Spinal cord (tissue), 10 donors: ENCODE data around the gene ARHGEF16. TPM values are rescaled to one million over a fixed set of nuclear protein-coding genes. Genes with fewer than 3 reads are reported as not detected.
A peak's percentile ranks its signal among the peaks of the same experiment; 100 is the strongest.

Experiments
- DNase-seq, 6 donors: peaks; one replicate each; pipeline versions ENCODE4 v3.0.0 to v3.0.0-alpha.2; 2013 to 2015; ENCODE audit warnings: low spot score in 6 of 6, low read depth in 4 of 6
- H3K27ac ChIP-seq: one replicate; pipeline ENCODE4 v1.5.1; 2013; ENCODE audit warnings: low read depth, low read length, control low read depth
- H3K27me3 ChIP-seq: one replicate; pipeline ENCODE4 v1.6.1; 2013; ENCODE audit warnings: low read length; ENCODE audit not compliant: control insufficient read depth, insufficient read depth
- H3K36me3 ChIP-seq: one replicate; pipeline ENCODE4 v1.6.1; 2013; ENCODE audit warnings: low read length; ENCODE audit not compliant: control insufficient read depth, insufficient read depth
- H3K4me1 ChIP-seq: one replicate; pipeline ENCODE4 v1.6.1; 2013; ENCODE audit warnings: low read length; ENCODE audit not compliant: control insufficient read depth, insufficient read depth
- H3K4me3 ChIP-seq: one replicate; pipeline ENCODE4 v1.5.1; 2013; ENCODE audit warnings: low read depth, low read length, control low read depth
- H3K9me3 ChIP-seq: one replicate; pipeline ENCODE4 v1.6.1; 2013; ENCODE audit warnings: low read length; ENCODE audit not compliant: control insufficient read depth, insufficient read depth
- WGBS: methylation state at CpG from one replicate; pipeline ENCODE4 v1.1.5; 2013; ENCODE audit warnings: missing lambda C conversion rate; ENCODE audit not compliant: insufficient coverage; 5-methylcytosine and 5-hydroxymethylcytosine counted together
- polyA plus RNA-seq, 2 donors: library from polyadenylated mRNA; unstranded; fragments of 120-200 nt; gene quantifications; one replicate each; pipeline ENCODE4 v1.2.1, GENCODE V29; 2013; ENCODE audit not compliant: insufficient read length in 2 of 2
- total RNA-seq, 2 donors: library from RNA; depleted of rRNA in 1 of 2; stranded (reverse); fragments of 120-200 nt in 1 of 2; fragments of >200 nt in 1 of 2; gene quantifications; one replicate each; pipeline versions ENCODE4 v1.2.3 to v1.2.4, GENCODE V29; 2013 to 2014
- donor health status: healthy.

Gene ARHGEF16
- total and polyA plus RNA-seq, 4 donors, result 1.7 to 4.2 (median 3.2) TPM

- Histone ChIP-seq H3K4me1 (peaks cover 16% of the 10 kb centered on the region), H3K36me3 (peaks cover 83% of the 10 kb centered on the region), H3K27me3 (no peaks in the 10 kb centered on the region), H3K27ac (no peak overlapping the region), H3K9me3 (no peaks in the 10 kb centered on the region), H3K4me3 (no peak overlapping the region)
- no peak for DNase-seq
- 91% methylated on average over 10 of the region's 13 CpGs for WGBS
Measured at GRCh38 chr1:3429320-3429719, 25.1 kb upstream of the ARHGEF16 start.

- Histone ChIP-seq H3K27me3 (no peaks in the 10 kb centered on the region), H3K4me3 (no peak overlapping the region), H3K36me3 (peaks cover 88% of the 10 kb centered on the region), H3K4me1 (peaks cover 11% of the 10 kb centered on the region), H3K9me3 (no peaks in the 10 kb centered on the region), H3K27ac (no peak overlapping the region)
- 93% methylated on average over 16 of the region's 16 CpGs for WGBS
- no peak for DNase-seq
Measured at GRCh38 chr1:3429766-3430165, 24.7 kb upstream of the ARHGEF16 start.

DNA sequence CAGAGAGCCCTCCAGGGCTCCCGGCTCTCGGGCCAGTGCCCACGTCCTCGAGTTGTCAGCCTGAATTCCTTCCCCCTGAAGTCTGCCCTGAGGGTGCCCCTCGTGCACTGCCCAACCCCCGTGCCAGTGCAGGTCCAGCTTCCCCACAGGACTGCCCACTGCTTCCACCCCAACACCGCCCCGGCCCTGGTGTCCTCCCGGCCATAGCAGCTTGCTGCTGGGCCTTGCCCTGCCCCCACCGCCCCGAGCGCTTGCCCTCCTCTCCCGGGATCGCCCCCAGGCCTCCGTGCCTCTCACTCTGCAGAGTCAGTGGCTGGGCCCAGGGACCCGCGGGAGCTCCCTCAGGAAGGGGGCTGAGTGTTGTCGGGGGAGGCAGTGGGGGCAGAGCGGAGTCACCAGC, 24.1 kb upstream of the ARHGEF16 start:
- H3K36me3 ChIP-seq, result peaks cover 88% of the 10 kb centered on the region
- DNase-seq, result no peak
- H3K27ac ChIP-seq, result no peak overlapping the region
- H3K9me3 ChIP-seq, result no peaks in the 10 kb centered on the region
- H3K27me3 ChIP-seq, result no peaks in the 10 kb centered on the region
- WGBS, result 85% methylated on average over 16 of the region's 19 CpGs
- H3K4me1 ChIP-seq, result peaks cover 8% of the 10 kb centered on the region
- no peak overlapping the region for H3K4me3 ChIP-seq

DNA sequence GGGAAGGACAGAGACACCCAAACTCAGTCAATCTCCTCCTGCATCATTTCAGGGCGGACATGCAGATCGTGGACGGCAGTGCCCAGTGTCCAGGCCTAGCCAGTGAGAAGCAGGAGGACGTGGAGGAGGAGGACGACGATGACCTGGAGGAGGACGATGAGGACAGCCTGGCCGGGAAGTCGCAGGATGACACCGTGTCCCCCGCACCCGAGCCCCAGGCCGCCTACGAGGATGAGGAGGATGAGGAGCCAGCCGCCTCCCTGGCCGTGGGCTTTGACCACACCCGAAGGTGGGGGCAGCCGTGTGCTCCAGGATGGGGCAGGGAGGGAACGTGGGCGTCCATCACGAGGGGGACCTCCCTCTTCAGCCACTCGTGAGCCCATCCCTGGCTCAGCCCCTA, 23.6 kb upstream of the ARHGEF16 start:
- Histone ChIP-seq H3K9me3 (no peaks in the 10 kb centered on the region), H3K4me1 (peaks cover 8% of the 10 kb centered on the region), H3K27ac (no peak overlapping the region), H3K27me3 (no peaks in the 10 kb centered on the region), H3K36me3 (peaks cover 88% of the 10 kb centered on the region), H3K4me3 (no peak overlapping the region)
- WGBS, result 88% methylated on average over 22 of the region's 22 CpGs
- DNase-seq, result no peak

- Histone ChIP-seq H3K9me3 (no peaks in the 10 kb centered on the region), H3K4me1 (peaks cover 8% of the 10 kb centered on the region), H3K27ac (peak overlapping the region; percentile 33), H3K4me3 (no peak overlapping the region), H3K36me3 (peaks cover 85% of the 10 kb centered on the region), H3K27me3 (no peaks in the 10 kb centered on the region)
- DNase-seq, result no peak
- WGBS, result 59% methylated on average over 11 of the region's 12 CpGs
Measured at GRCh38 chr1:3431266-3431665, 23.2 kb upstream of the ARHGEF16 start.

GRCh38 chr1:3431686-3432085, 22.8 kb upstream of the ARHGEF16 start:
- H3K4me3 ChIP-seq, result no peak overlapping the region
- H3K27ac ChIP-seq, result peak overlapping the region; percentile 33
- H3K4me1 ChIP-seq, result peaks cover 8% of the 10 kb centered on the region
- 80% methylated on average over 16 of the region's 17 CpGs for WGBS
- DNase-seq, result no peak
- H3K9me3 ChIP-seq, result no peaks in the 10 kb centered on the region
- H3K27me3 ChIP-seq, result no peaks in the 10 kb centered on the region
- H3K36me3 ChIP-seq, result peaks cover 85% of the 10 kb centered on the region

DNA sequence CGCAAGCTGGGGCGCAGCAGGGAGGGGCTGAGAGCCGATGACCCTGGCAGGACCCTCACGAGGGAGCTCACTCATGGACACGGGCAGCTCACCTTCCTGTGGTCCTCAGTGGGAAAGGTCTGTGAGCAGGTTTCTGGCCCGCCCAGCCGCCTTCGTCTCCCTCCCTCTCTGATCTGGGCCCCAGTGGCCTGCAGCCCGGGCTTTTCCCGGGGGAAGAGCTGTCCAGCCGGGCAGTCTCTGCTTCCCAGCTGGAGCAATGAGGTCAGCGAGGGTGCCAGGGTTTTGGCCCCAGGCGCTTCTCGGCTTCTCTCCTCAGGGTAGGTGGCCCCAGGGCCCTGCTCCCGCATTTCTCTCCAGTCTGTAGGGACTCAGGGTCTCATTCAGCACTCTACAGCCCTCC, 22.2 kb upstream of the ARHGEF16 start:
- no peak overlapping the region for H3K27ac ChIP-seq
- WGBS, result 77% methylated on average over 13 of the region's 15 CpGs
- peaks cover 83% of the 10 kb centered on the region for H3K36me3 ChIP-seq
- H3K4me3 ChIP-seq, result no peak overlapping the region
- DNase-seq, result no peak
- H3K9me3 ChIP-seq, result no peaks in the 10 kb centered on the region
- peaks cover 8% of the 10 kb centered on the region for H3K4me1 ChIP-seq
- no peaks in the 10 kb centered on the region for H3K27me3 ChIP-seq

GRCh38 chr1:3433076-3433475, 21.4 kb upstream of the ARHGEF16 start:
- Histone ChIP-seq H3K9me3 (no peaks in the 10 kb centered on the region), H3K36me3 (peaks cover 75% of the 10 kb centered on the region), H3K4me1 (peaks cover 8% of the 10 kb centered on the region), H3K4me3 (no peak overlapping the region), H3K27ac (no peak overlapping the region), H3K27me3 (no peaks in the 10 kb centered on the region)
- WGBS, result 94% methylated on average over 14 of the region's 14 CpGs
- DNase-seq, result no peak

DNA sequence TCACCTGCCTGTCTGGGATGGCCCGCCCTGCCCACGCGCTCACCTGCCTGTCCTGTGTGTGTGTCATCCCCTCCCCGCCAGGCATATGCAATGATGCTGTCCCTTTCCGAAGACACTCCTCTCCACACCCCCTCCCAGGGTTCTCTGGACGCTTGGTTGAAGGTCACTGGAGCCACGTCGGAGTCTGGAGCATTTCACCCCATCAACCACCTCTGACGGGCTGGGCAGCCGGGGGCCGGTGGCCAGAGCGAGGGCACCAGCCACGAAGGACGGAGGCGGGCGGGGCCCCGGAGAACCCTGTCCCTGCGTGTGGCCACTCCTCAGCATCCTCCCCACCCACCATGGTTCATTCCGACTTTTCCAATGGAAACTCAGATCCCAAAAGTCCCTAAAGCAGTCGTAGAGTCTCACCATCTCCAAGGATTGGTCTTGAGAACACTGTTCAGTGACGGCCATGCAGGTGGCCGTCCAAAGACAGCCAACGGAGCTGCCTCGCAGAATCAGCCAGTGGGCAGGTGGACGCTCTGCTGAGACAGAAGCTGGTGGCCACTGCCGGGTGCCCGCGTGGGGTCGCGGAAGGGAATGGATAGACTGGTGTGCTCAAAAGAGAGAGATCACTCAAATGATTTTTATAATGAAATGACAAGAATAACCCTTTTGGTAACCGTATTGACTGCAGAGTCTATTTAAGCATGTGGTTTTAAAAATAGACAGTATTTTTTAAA, 20.7 kb upstream of the ARHGEF16 start:
- H3K27me3 ChIP-seq, result no peaks in the 10 kb centered on the region

DNA sequence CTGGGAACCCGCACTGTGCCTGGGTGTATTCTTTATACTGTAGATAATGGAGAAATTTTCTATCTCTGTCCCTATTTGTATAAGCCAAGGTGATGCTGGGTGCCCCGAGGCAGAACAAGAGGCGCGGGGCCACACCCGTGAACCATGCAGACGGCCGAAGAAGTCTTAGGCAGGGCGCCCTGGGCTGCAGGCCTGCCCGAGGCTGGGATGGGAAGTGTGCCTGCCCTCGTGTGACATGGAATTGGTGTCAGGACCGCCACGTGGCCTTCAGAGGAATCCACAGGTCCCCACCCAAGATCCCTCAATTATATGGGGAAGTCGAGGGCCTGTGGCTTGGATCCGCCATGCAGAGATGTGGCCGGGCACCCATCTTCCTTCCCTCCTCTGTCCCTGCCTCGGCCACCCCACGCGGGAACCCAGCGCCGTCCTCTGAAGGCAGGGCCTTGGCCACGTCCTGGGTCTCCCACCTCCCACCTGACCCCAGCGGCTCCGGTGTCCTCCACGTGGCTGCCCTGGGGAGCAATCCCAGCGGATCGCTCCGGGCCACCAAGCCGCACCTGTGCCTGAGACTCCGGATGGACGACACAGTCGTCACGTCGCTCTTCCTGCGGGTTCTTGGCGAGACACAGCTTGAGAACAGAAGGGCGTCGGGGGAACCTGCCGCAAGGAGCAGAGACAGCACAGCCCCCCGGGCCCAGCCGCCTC, 19.9 kb upstream of the ARHGEF16 start:
- no peak for DNase-seq
- H3K27me3 ChIP-seq, result no peaks in the 10 kb centered on the region
- peaks cover 20% of the 10 kb centered on the region for H3K4me1 ChIP-seq
- H3K36me3 ChIP-seq, result peaks cover 64% of the 10 kb centered on the region
- H3K4me3 ChIP-seq, result no peak overlapping the region
- WGBS, result 93% methylated on average over 34 of the region's 40 CpGs
- no peaks in the 10 kb centered on the region for H3K9me3 ChIP-seq
- H3K27ac ChIP-seq, result no peak overlapping the region

More for the DNA sequence above, 20.7 kb upstream of the ARHGEF16 start:
- no peaks in the 10 kb centered on the region for H3K9me3 ChIP-seq
- H3K4me3 ChIP-seq, result no peak overlapping the region
- WGBS, result 91% methylated on average over 22 of the region's 31 CpGs
- peaks cover 12% of the 10 kb centered on the region for H3K4me1 ChIP-seq
- peaks cover 71% of the 10 kb centered on the region for H3K36me3 ChIP-seq
- DNase-seq, result no peak
- no peak overlapping the region for H3K27ac ChIP-seq
